Astrocyte (in vitro differentiated cells and primary cell): ENCODE measurements around the gene TTC9C. TPM values are rescaled to one million over a fixed set of nuclear protein-coding genes. Genes with fewer than 3 reads are reported as not detected.
"Not testable (repeated sequence)": the region's sequence is repeated elsewhere in the genome, so short reads cannot be mapped to it uniquely, and the experiment has no call there.

ENCODE experiments used
- DNase-seq: peaks from one replicate; pipeline ENCODE4 v3.0.0-alpha.2; 2010; ENCODE audit warnings: low read depth
- FAIRE-seq: peaks from 2 replicates; lab custom pipeline; 2011; peaks lifted over from hg19 to GRCh38; lab: Jason Lieb, UNC
- H2AFZ ChIP-seq: 2 replicates; pipeline ENCODE4 v1.6.0; 2012; ENCODE audit warnings: low read depth, low read length, inconsistent platforms
- H3K27ac ChIP-seq: 2 replicates; pipeline ENCODE4 v1.5.1; 2011; ENCODE audit warnings: low read depth, low read length, inconsistent platforms
- H3K27me3 ChIP-seq: 2 replicates; pipeline ENCODE4 v1.6.0; 2011; ENCODE audit warnings: low read length, inconsistent platforms; ENCODE audit not compliant: insufficient read depth
- H3K36me3 ChIP-seq: 2 replicates; pipeline ENCODE4 v1.5.1; 2011; ENCODE audit warnings: low read length, inconsistent platforms; ENCODE audit not compliant: insufficient read depth
- H3K4me1 ChIP-seq: 2 replicates; pipeline ENCODE4 v1.5.1; 2011; ENCODE audit warnings: low read length, inconsistent platforms; ENCODE audit not compliant: insufficient read depth
- H3K4me2 ChIP-seq: 2 replicates; pipeline ENCODE4 v1.6.0; 2012; ENCODE audit warnings: low read length, inconsistent platforms
- H3K4me3 ChIP-seq: 2 replicates; pipeline ENCODE4 v1.5.1; 2011; ENCODE audit warnings: low read depth, mild to moderate bottlenecking, low read length, inconsistent platforms; ENCODE audit not compliant: insufficient read depth
- H3K79me2 ChIP-seq: 2 replicates; pipeline ENCODE4 v1.6.0; 2012; ENCODE audit warnings: mild to moderate bottlenecking, low read length, inconsistent platforms; ENCODE audit not compliant: insufficient read depth
- H3K9ac ChIP-seq: 2 replicates; pipeline ENCODE4 v1.6.0; 2012; ENCODE audit warnings: mild to moderate bottlenecking, low read length, inconsistent platforms
- H3K9me3 ChIP-seq: 2 replicates; pipeline ENCODE4 v1.5.1; 2012; ENCODE audit warnings: low read depth, mild to moderate bottlenecking, low read length, inconsistent platforms; ENCODE audit not compliant: insufficient read depth
- H4K20me1 ChIP-seq: 2 replicates; pipeline ENCODE4 v1.6.0; 2012; ENCODE audit warnings: low read length, inconsistent platforms; ENCODE audit not compliant: insufficient read depth
- H3K27ac Mint-ChIP-seq: one replicate; pipeline ENCODE4 v1.8.0; 2021; ENCODE audit warnings: mild to moderate bottlenecking, mixed read lengths; ENCODE audit not compliant: unreplicated experiment
- H3K27me3 Mint-ChIP-seq: one replicate; pipeline ENCODE4 v1.8.0; 2021; ENCODE audit warnings: low read depth, mixed read lengths; ENCODE audit not compliant: unreplicated experiment
- H3K36me3 Mint-ChIP-seq: one replicate; pipeline ENCODE4 v1.8.0; 2021; ENCODE audit warnings: low read depth, mixed read lengths; ENCODE audit not compliant: unreplicated experiment
- H3K4me1 Mint-ChIP-seq: one replicate; pipeline ENCODE4 v1.8.0; 2021; ENCODE audit warnings: low read depth, mixed read lengths; ENCODE audit not compliant: unreplicated experiment
- H3K4me3 Mint-ChIP-seq: one replicate; pipeline ENCODE4 v1.8.0; 2021; ENCODE audit warnings: mild to moderate bottlenecking, moderate library complexity, mixed read lengths; ENCODE audit not compliant: unreplicated experiment
- H3K9me3 Mint-ChIP-seq: one replicate; pipeline ENCODE4 v1.8.0; 2021; ENCODE audit warnings: mild to moderate bottlenecking, mixed read lengths; ENCODE audit not compliant: unreplicated experiment
- EZH2 ChIP-seq: IDR thresholded peaks from 2 replicates; pipeline ENCODE4 v1.6.1; 2012; ENCODE audit warnings: mild to moderate bottlenecking, low read length, inconsistent platforms; ENCODE audit not compliant: insufficient read depth
- total RNA-seq: library from RNA; stranded (reverse); gene quantifications from 2 replicates; pipeline ENCODE4 v1.2.1, GENCODE V29; 2021
- TF ChIP-seq, protein P1 (sequence below): IDR thresholded peaks from 2 replicates; pipeline ENCODE4 v1.5.1; 2011; ENCODE audit warnings: low read depth, mild to moderate bottlenecking, inconsistent platforms, low read length, moderate library complexity; ENCODE audit not compliant: insufficient read depth

Gene TTC9C
- total RNA-seq, 1 donor from 2014 or later = 51.9 TPM

DNA sequence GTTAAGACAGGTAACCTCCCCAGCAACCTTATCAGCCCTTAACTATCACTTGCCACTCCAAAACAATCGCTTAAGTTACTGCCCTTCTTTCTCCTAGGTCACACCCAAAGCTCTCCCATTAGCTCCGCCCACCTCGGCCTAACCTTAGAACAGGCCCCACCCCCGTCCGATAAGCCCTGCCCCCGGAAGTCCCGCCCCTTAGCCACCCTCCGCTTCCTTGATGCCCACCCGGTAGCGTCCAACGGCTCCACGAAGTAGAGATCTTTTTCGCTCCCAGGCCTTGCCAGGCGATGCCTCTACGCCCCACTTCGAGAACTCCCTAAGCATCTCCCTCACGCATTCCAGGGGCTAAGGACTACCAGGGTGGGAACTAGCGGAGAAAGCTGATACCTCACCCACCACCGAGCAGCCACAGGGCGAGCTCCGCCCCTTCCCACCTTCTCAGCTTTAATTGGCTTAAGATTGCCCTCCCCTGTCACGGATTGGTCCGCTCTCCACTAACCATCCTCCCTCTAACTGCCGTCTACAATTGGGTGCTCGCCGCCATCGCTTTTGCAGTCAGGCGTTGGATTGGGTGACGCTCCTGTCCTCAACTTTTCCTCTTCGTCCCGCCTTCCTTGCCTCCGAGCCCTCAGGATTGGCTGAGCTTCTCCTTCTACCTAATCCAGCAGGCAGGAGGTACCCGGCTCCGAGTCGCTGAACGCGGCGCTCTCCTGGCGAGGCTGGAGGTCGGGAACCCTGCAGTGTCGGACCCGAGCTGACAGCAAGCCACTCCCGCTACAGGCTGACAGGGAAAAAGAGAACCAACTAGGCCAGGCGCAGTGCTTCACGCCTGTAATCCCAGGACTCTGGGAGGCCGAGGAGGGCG lies 25.7 kb downstream of the TTC9C start, which contains the start of gene ZBTB3:
Gene ZBTB3, minus strand, starts transcription at position 425 of the 868 bp plus-strand sequence. CDS start 496 bp downstream, outside the sequence.
- TF ChIP-seq EZH2 = no peak
- TF ChIP-seq, protein P1, sequence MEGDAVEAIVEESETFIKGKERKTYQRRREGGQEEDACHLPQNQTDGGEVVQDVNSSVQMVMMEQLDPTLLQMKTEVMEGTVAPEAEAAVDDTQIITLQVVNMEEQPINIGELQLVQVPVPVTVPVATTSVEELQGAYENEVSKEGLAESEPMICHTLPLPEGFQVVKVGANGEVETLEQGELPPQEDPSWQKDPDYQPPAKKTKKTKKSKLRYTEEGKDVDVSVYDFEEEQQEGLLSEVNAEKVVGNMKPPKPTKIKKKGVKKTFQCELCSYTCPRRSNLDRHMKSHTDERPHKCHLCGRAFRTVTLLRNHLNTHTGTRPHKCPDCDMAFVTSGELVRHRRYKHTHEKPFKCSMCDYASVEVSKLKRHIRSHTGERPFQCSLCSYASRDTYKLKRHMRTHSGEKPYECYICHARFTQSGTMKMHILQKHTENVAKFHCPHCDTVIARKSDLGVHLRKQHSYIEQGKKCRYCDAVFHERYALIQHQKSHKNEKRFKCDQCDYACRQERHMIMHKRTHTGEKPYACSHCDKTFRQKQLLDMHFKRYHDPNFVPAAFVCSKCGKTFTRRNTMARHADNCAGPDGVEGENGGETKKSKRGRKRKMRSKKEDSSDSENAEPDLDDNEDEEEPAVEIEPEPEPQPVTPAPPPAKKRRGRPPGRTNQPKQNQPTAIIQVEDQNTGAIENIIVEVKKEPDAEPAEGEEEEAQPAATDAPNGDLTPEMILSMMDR = no peak
- Histone ChIP-seq H3K9me3 (no peaks in the 10 kb centered on the region), H3K4me3 (peak within 1 kb of the TSS; percentile 85), H4K20me1 (no peaks in the 10 kb centered on the region), H3K4me2 (peak within 1 kb of the TSS; percentile 81), H3K36me3 (no peaks in the 10 kb centered on the region), H3K79me2 (peaks cover 19% of the 10 kb centered on the region), H3K4me1 (peaks cover 4% of the 10 kb centered on the region), H3K9ac (peak within 1 kb of the TSS; percentile 93), H3K27ac (peak within 1 kb of the TSS; percentile 91), H3K27me3 (no peaks in the 10 kb centered on the region), H2AFZ (peak within 1 kb of the TSS; percentile 96)
- H3K27ac Mint-ChIP-seq = peak within 1 kb of the TSS; percentile 92
- H3K36me3 Mint-ChIP-seq = peaks cover 2% of the 10 kb centered on the region
- peak within 1 kb of the TSS; percentile 97 for H3K4me3 Mint-ChIP-seq
- no peaks in the 10 kb centered on the region for H3K9me3 Mint-ChIP-seq
- H3K4me1 Mint-ChIP-seq = peaks cover 5% of the 10 kb centered on the region
- FAIRE-seq (no peak), DNase-seq (peak; percentile 98)
- no peaks in the 10 kb centered on the region for H3K27me3 Mint-ChIP-seq

DNA sequence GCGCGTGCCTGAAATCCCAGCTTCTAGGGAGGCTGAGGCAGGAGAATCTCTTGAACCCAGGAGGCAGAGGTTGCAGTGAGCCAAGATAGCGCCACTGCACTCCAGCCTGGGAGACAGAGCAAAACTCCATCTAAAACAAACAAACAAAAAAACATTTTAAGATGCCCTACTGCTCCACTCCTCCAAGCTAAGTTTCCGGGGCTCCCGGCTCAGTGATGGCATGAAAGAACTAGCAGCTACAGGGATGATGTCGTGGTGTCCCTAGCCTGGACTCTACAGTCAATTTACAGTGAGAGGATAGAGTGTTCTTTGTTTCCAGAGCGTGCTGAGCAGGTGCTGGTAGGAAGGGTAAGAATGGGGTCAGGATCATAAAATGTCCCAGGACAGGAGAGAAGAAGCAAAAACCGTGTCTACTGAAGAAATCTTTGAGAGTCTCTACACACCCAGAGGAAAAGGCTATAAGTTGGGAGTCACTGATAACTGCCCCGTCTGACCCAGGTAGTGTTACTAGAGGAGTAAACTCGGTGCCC lies 26.9 kb downstream of the TTC9C start:
- no peak overlapping the region for H2AFZ ChIP-seq
- H4K20me1 ChIP-seq = no peaks in the 10 kb centered on the region
- H3K27me3 Mint-ChIP-seq = no peaks in the 10 kb centered on the region
- H3K9me3 Mint-ChIP-seq = no peaks in the 10 kb centered on the region
- peaks cover 19% of the 10 kb centered on the region for H3K79me2 ChIP-seq
- H3K36me3 Mint-ChIP-seq = peaks cover 2% of the 10 kb centered on the region
- no peak for TF ChIP-seq EZH2
- FAIRE-seq (no peak), DNase-seq (no peak)
- peaks cover 2% of the 10 kb centered on the region for H3K4me1 Mint-ChIP-seq
- no peaks in the 10 kb centered on the region for H3K27me3 ChIP-seq
- H3K27ac ChIP-seq = no peak overlapping the region
- no peak overlapping the region for H3K27ac Mint-ChIP-seq
- H3K9ac ChIP-seq = no peak overlapping the region
- no peaks in the 10 kb centered on the region for H3K9me3 ChIP-seq
- H3K4me3 ChIP-seq = no peak overlapping the region
- no peak overlapping the region for H3K4me3 Mint-ChIP-seq
- H3K4me2 ChIP-seq = no peak overlapping the region
- H3K36me3 ChIP-seq = no peaks in the 10 kb centered on the region
- peaks cover 4% of the 10 kb centered on the region for H3K4me1 ChIP-seq

DNA sequence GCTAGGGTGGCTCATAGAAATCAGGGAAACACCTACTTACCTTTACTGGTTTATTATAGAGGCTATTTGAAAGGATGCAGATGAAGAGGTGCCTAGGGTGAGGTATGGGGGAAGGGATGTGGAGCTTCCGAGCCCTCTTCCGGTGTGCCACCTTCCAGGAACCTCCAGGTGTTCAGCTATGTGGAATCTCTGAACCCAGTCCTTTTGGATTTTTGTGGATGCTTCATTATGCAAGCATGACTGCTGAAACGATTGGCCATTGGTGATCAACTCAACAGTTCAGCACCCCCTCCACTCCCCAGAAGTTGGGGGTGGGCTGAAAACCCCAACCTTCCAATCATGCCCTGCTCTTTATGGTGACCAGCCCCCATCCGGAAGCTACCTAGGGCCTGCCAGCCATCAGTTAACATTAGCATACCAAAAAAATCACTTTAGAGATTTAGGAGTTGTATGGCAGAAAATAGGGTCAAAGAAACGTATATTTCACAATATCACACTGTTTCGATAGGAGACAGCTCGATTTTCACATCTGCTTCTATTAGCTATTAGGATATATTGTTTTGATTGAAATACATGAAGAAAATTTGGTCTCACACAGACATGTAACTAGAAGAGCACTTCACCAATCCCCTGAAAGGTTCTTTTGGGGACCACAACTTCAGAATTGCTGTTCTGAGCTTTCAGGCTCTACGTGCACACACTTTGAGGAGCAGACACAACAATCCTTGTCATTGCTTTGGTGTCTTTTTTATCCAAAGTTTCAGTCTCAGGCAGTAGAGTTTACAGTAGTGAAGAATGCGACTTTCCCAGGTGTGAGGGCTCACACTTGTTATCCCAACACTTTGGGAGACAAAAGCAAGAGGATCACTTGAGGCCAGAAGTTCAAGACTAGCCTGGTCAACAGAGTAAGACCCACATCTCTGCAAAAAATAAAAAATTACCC lies 29.8 kb downstream of the TTC9C start:
- H4K20me1 ChIP-seq = no peaks in the 10 kb centered on the region
- no peak for DNase-seq
- H3K27ac ChIP-seq = no peak overlapping the region
- no peak overlapping the region for H3K9ac ChIP-seq
- TF ChIP-seq, protein P1 = no peak
- TF ChIP-seq EZH2 = no peak
- H3K4me3 ChIP-seq = no peak overlapping the region
- H3K27me3 Mint-ChIP-seq = no peaks in the 10 kb centered on the region
- H3K4me1 Mint-ChIP-seq = peaks cover 6% of the 10 kb centered on the region
- H3K9me3 Mint-ChIP-seq = no peaks in the 10 kb centered on the region
- H3K4me1 ChIP-seq = peaks cover 13% of the 10 kb centered on the region
- H3K27ac Mint-ChIP-seq = no peak overlapping the region
- H3K36me3 Mint-ChIP-seq = peaks cover 1% of the 10 kb centered on the region
- no peak for FAIRE-seq
- no peaks in the 10 kb centered on the region for H3K9me3 ChIP-seq
- H3K4me2 ChIP-seq = no peak overlapping the region
- H2AFZ ChIP-seq = no peak overlapping the region
- peaks cover 22% of the 10 kb centered on the region for H3K79me2 ChIP-seq
- H3K4me3 Mint-ChIP-seq = no peak overlapping the region
- H3K36me3 ChIP-seq = no peaks in the 10 kb centered on the region
- H3K27me3 ChIP-seq = no peaks in the 10 kb centered on the region

DNA sequence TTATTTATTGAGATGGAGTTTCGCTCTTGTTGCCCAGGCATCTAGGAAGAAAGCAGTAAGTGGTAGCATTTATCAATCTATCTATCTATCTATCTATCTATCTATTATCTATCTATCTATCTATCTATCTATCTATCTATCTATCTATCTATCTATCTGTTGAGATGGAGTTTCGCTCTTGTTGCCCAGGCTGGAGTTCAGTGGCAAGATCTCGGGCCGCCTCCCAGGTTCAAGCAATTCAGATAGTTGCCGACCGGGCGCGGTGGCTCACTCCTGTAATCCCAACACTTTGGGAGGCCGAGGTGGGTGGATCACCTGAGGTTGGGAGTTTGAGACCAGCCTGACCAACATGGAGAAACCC lies 32.6 kb downstream of the TTC9C start:
- H3K27me3 Mint-ChIP-seq, H3K27me3 ChIP-seq, H3K36me3 Mint-ChIP-seq, H3K4me1 Mint-ChIP-seq, FAIRE-seq, H3K4me1 ChIP-seq, H3K9ac ChIP-seq, H3K36me3 ChIP-seq, DNase-seq, H3K27ac ChIP-seq, H3K27ac Mint-ChIP-seq, H3K9me3 Mint-ChIP-seq, H4K20me1 ChIP-seq, H3K4me3 ChIP-seq, H2AFZ ChIP-seq, H3K9me3 ChIP-seq: not testable (repeated sequence)
- H3K4me2 ChIP-seq = peak overlapping the region; percentile 95
- H3K79me2 ChIP-seq = peaks cover 17% of the 10 kb centered on the region
- H3K4me3 Mint-ChIP-seq = peak overlapping the region; percentile 91
